Placental epithelial cell (primary cell): Measurements from ENCODE around the gene ZNF883. TPM values are rescaled to one million over a fixed set of nuclear protein-coding genes. Genes with fewer than 3 reads are reported as not detected.

ENCODE experiments used
- total RNA-seq: library from RNA; depleted of rRNA; stranded (reverse); fragments of >200 nt; gene quantifications from 2 replicates; pipeline ENCODE4 v1.2.3, GENCODE V29; 2012

The ZNF883 gene
- 1.2 and 4.7 TPM in 2 replicates for total RNA-seq

GRCh38 chr9:113011911-113012381 lies at the start of gene ZNF883:
ZNF883 (minus strand) TSS chr9:113012192.

GRCh38 chr9:113056191-113057106 lies 44.5 kb upstream of the ZNF883 start, which contains the start of gene ZFP37:
ZFP37 (minus strand) TSS chr9:113056724; CDS start chr9:113056688, 36 bp downstream.

Other genes with a start within 250 kb of the ZNF883 start
- not detected in 2 replicates for gene SLC46A2, start 121.3 kb downstream of the ZNF883 start, total RNA-seq
- 0.33 and 3.1 TPM in 2 replicates for gene ZFP37, start 44.5 kb upstream of the ZNF883 start, total RNA-seq
- gene SLC31A2, start 138.8 kb upstream of the ZNF883 start, total RNA-seq: 7.1 and 11.6 TPM in 2 replicates
- 21.2 and 29.2 TPM in 2 replicates for gene FKBP15, start 209.1 kb upstream of the ZNF883 start, total RNA-seq
- 14.9 and 19.4 TPM in 2 replicates for gene SLC31A1, start 209.4 kb upstream of the ZNF883 start, total RNA-seq